Thyroid gland (tissue), 4 donors: ENCODE results near the gene ISYNA1.

Experiments used
- POLR2A ChIP-seq, 2 donors: fragments of 450-650 bp; IDR thresholded peaks; one replicate each; pipeline ENCODE4 v1.6.1; 2017; ENCODE audit warnings: antibody characterized with exemption in 2 of 2, mild to moderate bottlenecking in 2 of 2, moderate library complexity in 1 of 2
- TF ChIP-seq, protein P1 (sequence below), 6 experiments: fragments of 200-600 bp in 3 of 6; fragments of 450-650 bp in 3 of 6; sonication (generic) in 3 of 6; IDR thresholded peaks; one replicate each; pipeline ENCODE4 v1.5.1; 2016 to 2019; ENCODE audit warnings: antibody characterized with exemption in 6 of 6, mild to moderate bottlenecking in 2 of 6, inconsistent platforms in 1 of 6, moderate library complexity in 1 of 6

- TF ChIP-seq, protein P1, sequence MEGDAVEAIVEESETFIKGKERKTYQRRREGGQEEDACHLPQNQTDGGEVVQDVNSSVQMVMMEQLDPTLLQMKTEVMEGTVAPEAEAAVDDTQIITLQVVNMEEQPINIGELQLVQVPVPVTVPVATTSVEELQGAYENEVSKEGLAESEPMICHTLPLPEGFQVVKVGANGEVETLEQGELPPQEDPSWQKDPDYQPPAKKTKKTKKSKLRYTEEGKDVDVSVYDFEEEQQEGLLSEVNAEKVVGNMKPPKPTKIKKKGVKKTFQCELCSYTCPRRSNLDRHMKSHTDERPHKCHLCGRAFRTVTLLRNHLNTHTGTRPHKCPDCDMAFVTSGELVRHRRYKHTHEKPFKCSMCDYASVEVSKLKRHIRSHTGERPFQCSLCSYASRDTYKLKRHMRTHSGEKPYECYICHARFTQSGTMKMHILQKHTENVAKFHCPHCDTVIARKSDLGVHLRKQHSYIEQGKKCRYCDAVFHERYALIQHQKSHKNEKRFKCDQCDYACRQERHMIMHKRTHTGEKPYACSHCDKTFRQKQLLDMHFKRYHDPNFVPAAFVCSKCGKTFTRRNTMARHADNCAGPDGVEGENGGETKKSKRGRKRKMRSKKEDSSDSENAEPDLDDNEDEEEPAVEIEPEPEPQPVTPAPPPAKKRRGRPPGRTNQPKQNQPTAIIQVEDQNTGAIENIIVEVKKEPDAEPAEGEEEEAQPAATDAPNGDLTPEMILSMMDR (IDR thresholded peaks at IDR 0.05) = peak; percentile 81 to 100 (median 100)
- TF ChIP-seq POLR2A (IDR thresholded peaks at IDR 0.05) = peak in 1 of 2 donors; percentile 57
These were observed 49.6 kb downstream of the ISYNA1 start for GRCh38 chr19:18388100-18388959.
